ENCODE measurements around the gene KSR2.
"Not testable (repeated sequence)": the region's sequence is repeated elsewhere in the genome, so short reads cannot be mapped to it uniquely, and the experiment has no call there.

Gene KSR2

GRCh38 chr12:117640511-117640910 is 328.3 kb downstream of the KSR2 start:
- no peak for DNase-seq (ENCODE audit: low read depth in 2 of 2)

- no peak for DNase-seq (ENCODE audit: low read depth in 2 of 2)
Observed at GRCh38 chr12:117629454-117629853, 339.3 kb downstream of the KSR2 start.

- DNase-seq (ENCODE audit: low read depth in 2 of 2) = not testable (repeated sequence)
Observed at GRCh38 chr12:117628711-117629110, 340.1 kb downstream of the KSR2 start.

- no peak for DNase-seq (ENCODE audit: low read depth in 2 of 2)
Observed at GRCh38 chr12:117622741-117623140, 346.0 kb downstream of the KSR2 start.

GRCh38 chr12:117622087-117622486 is 346.7 kb downstream of the KSR2 start:
- no peak for DNase-seq (ENCODE audit: low read depth in 2 of 2)

- DNase-seq (ENCODE audit: low read depth in 2 of 2) = no peak
Observed at GRCh38 chr12:117607778-117608177, 361.0 kb downstream of the KSR2 start.

- DNase-seq (ENCODE audit: low read depth in 2 of 2) = no peak
Observed at GRCh38 chr12:117606945-117607344, 361.8 kb downstream of the KSR2 start.

- DNase-seq (ENCODE audit: low read depth in 2 of 2) = no peak
Observed at GRCh38 chr12:117606024-117606423, 362.8 kb downstream of the KSR2 start.

GRCh38 chr12:117603316-117604113 is 365.3 kb downstream of the KSR2 start:
- DNase-seq (ENCODE audit: low read depth in 2 of 2) = no peak

GRCh38 chr12:117599849-117600248 is 368.9 kb downstream of the KSR2 start:
- no peak for DNase-seq (ENCODE audit: low read depth in 2 of 2)

- no peak for DNase-seq (ENCODE audit: low read depth in 2 of 2)
Observed at GRCh38 chr12:117596968-117597367, 371.8 kb downstream of the KSR2 start.

GRCh38 chr12:117595751-117596150 is 373.0 kb downstream of the KSR2 start:
- no peak for DNase-seq (ENCODE audit: low read depth in 2 of 2)

- no peak for DNase-seq (ENCODE audit: low read depth in 2 of 2)
Observed at GRCh38 chr12:117594481-117594880, 374.3 kb downstream of the KSR2 start.

- no peak for DNase-seq (ENCODE audit: low read depth in 2 of 2)
Observed at GRCh38 chr12:117593815-117594400, 374.9 kb downstream of the KSR2 start.

GRCh38 chr12:117592588-117593305 is 376.0 kb downstream of the KSR2 start:
- no peak for DNase-seq (ENCODE audit: low read depth in 2 of 2)

GRCh38 chr12:117590999-117591398 is 377.8 kb downstream of the KSR2 start:
- no peak for DNase-seq (ENCODE audit: low read depth in 2 of 2)

- DNase-seq (ENCODE audit: low read depth in 2 of 2) = no peak
Observed at GRCh38 chr12:117590386-117590785, 378.4 kb downstream of the KSR2 start.

- no peak for DNase-seq (ENCODE audit: low read depth in 2 of 2)
Observed at GRCh38 chr12:117589021-117589420, 379.8 kb downstream of the KSR2 start.

- DNase-seq (ENCODE audit: low read depth in 2 of 2) = peak; percentile 4 to 18
Observed at GRCh38 chr12:117587631-117588287, 381.0 kb downstream of the KSR2 start.

- DNase-seq (ENCODE audit: low read depth in 2 of 2) = no peak
Observed at GRCh38 chr12:117583677-117584225, 385.0 kb downstream of the KSR2 start.

- DNase-seq (ENCODE audit: low read depth in 2 of 2) = no peak
Observed at GRCh38 chr12:117583092-117583491, 385.7 kb downstream of the KSR2 start.
